Tibial artery (tissue), 4 donors: ENCODE data around the gene TOM1L2.

ENCODE experiments used
- DNase-seq, 2 donors: peaks; one replicate each; pipeline ENCODE4 v3.0.0-alpha.2; 2019
- H3K27ac ChIP-seq, 2 donors: fragments of 200-600 bp; sonication (generic) in 1 of 2; 1 replicate in 1 of 2; 2 replicates in 1 of 2; pipeline ENCODE4 v1.5.1; 2018 to 2019; ENCODE audit warnings: mild to moderate bottlenecking in 1 of 2
- H3K27me3 ChIP-seq, 2 donors: fragments of 200-600 bp; sonication (generic) in 1 of 2; one replicate each; pipeline versions ENCODE4 v1.5.1 to v1.6.0; 2016 to 2019
- H3K36me3 ChIP-seq, 3 donors: fragments of 200-600 bp; sonication (generic) in 2 of 3; one replicate each; pipeline ENCODE4 v1.5.1; 2016 to 2019; ENCODE audit warnings: mild to moderate bottlenecking in 2 of 3
- H3K4me1 ChIP-seq, 4 donors: fragments of 200-600 bp; sonication (generic) in 2 of 4; 1 replicate in 3 of 4; 2 replicates in 1 of 4; pipeline ENCODE4 v1.5.1; 2016 to 2019
- H3K4me3 ChIP-seq, 2 donors: fragments of 200-600 bp; sonication (generic) in 1 of 2; 1 replicate in 1 of 2; 2 replicates in 1 of 2; pipeline ENCODE4 v1.5.1; 2018 to 2019; ENCODE audit warnings: mild to moderate bottlenecking in 2 of 2
- H3K9me3 ChIP-seq, 3 donors: fragments of 200-600 bp; sonication (generic) in 1 of 3; one replicate each; pipeline ENCODE4 v1.5.1; 2016 to 2019
- intact Hi-C: fragments of 100-400 bp; cut with DNase I; formaldehyde crosslinking; loops from one replicate; pipeline ENCODE4 v1.15.0; 2023; ENCODE audit warnings: low total_unique reads
- TF ChIP-seq, protein P1 (sequence below), 2 experiments: fragments of 200-600 bp in 1 of 2; fragments of 450-650 bp in 1 of 2; IDR thresholded peaks; one replicate each; pipeline ENCODE4 v1.5.1; 2017 to 2019; ENCODE audit warnings: antibody characterized with exemption in 2 of 2, mild to moderate bottlenecking in 1 of 2, moderate library complexity in 1 of 2

TOM1L2 gene

DNA sequence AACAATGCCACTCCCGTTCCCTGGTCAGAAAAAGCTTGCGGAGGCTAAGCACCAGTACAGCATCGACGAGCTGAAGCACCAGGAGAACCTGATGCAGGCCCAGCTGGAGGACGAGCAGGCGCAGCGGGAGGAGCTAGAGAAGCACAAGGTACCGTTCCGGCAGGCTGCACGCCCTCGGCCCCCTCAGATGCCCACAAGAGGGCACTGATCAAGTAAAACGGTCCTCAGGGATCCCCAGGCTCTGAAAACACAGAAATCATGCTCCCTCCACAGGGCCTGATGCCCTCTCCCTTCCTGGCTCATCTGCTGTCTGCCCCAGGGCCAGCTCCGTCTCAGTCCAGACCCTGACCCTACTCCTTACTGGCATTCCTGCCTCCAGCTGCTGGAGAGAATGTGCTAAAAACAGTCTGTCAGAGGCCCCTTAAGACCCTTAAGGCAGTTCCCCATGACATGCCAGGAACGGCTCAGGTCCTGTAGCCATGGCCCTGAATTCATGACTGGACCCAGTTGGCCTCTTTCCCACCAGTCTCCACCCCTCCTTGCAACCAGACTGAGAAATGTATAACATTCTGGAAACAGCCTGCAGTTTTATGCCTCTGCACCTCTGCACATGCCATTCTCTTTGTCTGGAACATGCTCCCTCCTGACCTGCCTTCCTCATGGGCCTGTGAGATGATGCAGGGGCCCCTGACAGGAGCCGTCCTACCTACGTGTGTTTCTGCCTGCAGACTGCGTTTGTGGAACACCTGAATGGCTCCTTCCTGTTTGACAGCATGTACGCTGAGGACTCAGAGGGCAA is 22.3 kb upstream of the TOM1L2 start:
- no peaks in the 10 kb centered on the region for H3K27me3 ChIP-seq
- intact Hi-C loops, result no loop called here
- no peaks in the 10 kb centered on the region for H3K9me3 ChIP-seq
- TF ChIP-seq, protein P1, sequence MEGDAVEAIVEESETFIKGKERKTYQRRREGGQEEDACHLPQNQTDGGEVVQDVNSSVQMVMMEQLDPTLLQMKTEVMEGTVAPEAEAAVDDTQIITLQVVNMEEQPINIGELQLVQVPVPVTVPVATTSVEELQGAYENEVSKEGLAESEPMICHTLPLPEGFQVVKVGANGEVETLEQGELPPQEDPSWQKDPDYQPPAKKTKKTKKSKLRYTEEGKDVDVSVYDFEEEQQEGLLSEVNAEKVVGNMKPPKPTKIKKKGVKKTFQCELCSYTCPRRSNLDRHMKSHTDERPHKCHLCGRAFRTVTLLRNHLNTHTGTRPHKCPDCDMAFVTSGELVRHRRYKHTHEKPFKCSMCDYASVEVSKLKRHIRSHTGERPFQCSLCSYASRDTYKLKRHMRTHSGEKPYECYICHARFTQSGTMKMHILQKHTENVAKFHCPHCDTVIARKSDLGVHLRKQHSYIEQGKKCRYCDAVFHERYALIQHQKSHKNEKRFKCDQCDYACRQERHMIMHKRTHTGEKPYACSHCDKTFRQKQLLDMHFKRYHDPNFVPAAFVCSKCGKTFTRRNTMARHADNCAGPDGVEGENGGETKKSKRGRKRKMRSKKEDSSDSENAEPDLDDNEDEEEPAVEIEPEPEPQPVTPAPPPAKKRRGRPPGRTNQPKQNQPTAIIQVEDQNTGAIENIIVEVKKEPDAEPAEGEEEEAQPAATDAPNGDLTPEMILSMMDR (IDR thresholded peaks at IDR 0.05), result no peak
- no peak overlapping the region for H3K4me3 ChIP-seq
- no peak for DNase-seq
- no peaks in the 10 kb centered on the region for H3K4me1 ChIP-seq
- H3K27ac ChIP-seq, result no peak overlapping the region
- H3K36me3 ChIP-seq, result peaks cover 0 to 57% (median 0%) of the 10 kb centered on the region in 3 donors

- no peaks in the 10 kb centered on the region for H3K4me1 ChIP-seq
- peaks cover 0 to 63% (median 0%) of the 10 kb centered on the region in 3 donors for H3K36me3 ChIP-seq
- H3K4me3 ChIP-seq, result no peak overlapping the region
- H3K27me3 ChIP-seq, result no peaks in the 10 kb centered on the region
- H3K9me3 ChIP-seq, result no peaks in the 10 kb centered on the region
- intact Hi-C loops, result no loop called here
- TF ChIP-seq, protein P1 (IDR thresholded peaks at IDR 0.05), result no peak
- no peak overlapping the region for H3K27ac ChIP-seq
- no peak for DNase-seq
Observed at GRCh38 chr17:17993852-17994251, 21.7 kb upstream of the TOM1L2 start.

- Histone ChIP-seq H3K27ac (no peak overlapping the region), H3K4me3 (no peak overlapping the region), H3K36me3 (peaks cover 0 to 68% (median 0%) of the 10 kb centered on the region in 3 donors), H3K4me1 (no peaks in the 10 kb centered on the region), H3K9me3 (no peaks in the 10 kb centered on the region), H3K27me3 (no peaks in the 10 kb centered on the region)
- DNase-seq, result no peak
- intact Hi-C loops, result no loop called here
- TF ChIP-seq, protein P1 (IDR thresholded peaks at IDR 0.05), result no peak
Observed at GRCh38 chr17:17993366-17993765, 21.2 kb upstream of the TOM1L2 start.

DNA sequence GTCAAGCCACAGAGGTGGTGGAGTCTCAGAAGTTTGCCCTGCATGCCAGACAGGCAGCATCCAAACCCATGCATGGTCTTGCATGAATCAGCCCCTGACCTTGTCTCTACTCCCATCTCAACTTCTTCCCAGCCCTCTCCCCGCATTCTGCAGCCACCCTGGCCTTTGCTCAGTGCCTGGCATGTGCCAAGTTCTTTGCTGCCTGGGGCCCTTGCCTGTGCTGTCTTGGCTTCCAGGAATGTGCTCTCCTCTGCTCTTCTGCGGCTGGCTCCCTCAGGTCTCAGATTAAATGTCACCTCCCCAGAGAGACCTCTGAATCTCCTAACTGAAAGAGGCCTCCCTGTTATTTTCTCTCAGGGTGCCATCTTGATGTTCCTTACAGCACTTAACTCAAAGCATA is 18.1 kb upstream of the TOM1L2 start:
- TF ChIP-seq, protein P1 (IDR thresholded peaks at IDR 0.05), result no peak
- H3K36me3 ChIP-seq, result peaks cover 0 to 66% (median 0%) of the 10 kb centered on the region in 3 donors
- no peak overlapping the region for H3K27ac ChIP-seq
- no peak for DNase-seq
- H3K4me1 ChIP-seq, result no peaks in the 10 kb centered on the region
- H3K27me3 ChIP-seq, result no peaks in the 10 kb centered on the region
- H3K9me3 ChIP-seq, result no peaks in the 10 kb centered on the region
- no peak overlapping the region for H3K4me3 ChIP-seq
- intact Hi-C loops, result no loop called here

DNA sequence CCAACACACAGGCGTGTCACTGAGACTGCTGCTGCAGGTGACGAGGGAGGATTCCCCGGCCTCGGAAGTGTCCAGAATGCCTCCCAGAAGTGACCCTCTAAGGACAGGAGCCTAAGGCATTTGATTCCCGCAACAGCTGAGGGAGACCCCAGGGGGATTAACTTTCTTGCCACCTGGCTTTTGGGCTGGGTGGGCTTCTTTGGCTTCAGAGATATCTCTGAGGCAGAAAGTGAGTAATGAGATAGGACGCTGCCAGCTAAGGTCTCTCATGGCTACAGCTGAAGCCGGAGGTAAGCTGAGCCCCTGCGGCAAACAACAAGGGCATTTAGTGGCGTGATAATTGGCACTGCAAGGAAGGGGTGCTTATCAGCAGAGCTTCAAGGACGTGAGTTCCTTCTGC is 17.4 kb upstream of the TOM1L2 start:
- intact Hi-C loops, result no loop called here
- no peaks in the 10 kb centered on the region for H3K4me1 ChIP-seq
- no peaks in the 10 kb centered on the region for H3K9me3 ChIP-seq
- H3K4me3 ChIP-seq, result no peak overlapping the region
- no peak overlapping the region for H3K27ac ChIP-seq
- peaks cover 0 to 66% (median 0%) of the 10 kb centered on the region in 3 donors for H3K36me3 ChIP-seq
- no peaks in the 10 kb centered on the region for H3K27me3 ChIP-seq
- DNase-seq, result no peak
- TF ChIP-seq, protein P1 (IDR thresholded peaks at IDR 0.05), result no peak
